Ramos (cell line): ENCODE data around the gene CXorf65.

Experiments
- in situ Hi-C: fragments of 300-500 bp; cut with MboI; formaldehyde crosslinking; loops from one replicate; pipeline ENCODE4 v1.14.3; 2022; ENCODE audit warnings: low sequenced_read_pairs; ENCODE audit not compliant: unreplicated experiment

The CXorf65 gene

GRCh38 chrX:71107762-71108360, 1.3 kb upstream of the CXorf65 start:
- in situ Hi-C loops: no loop called here

- in situ Hi-C loops: no loop called here
Measured at GRCh38 chrX:71107245-71107644, 705 bp upstream of the CXorf65 start.

- in situ Hi-C loops: no loop called here
Measured at GRCh38 chrX:71105628-71106027, 912 bp downstream of the CXorf65 start.

GRCh38 chrX:71103110-71103983, 3.2 kb downstream of the CXorf65 start:
- in situ Hi-C loops: no loop called here

GRCh38 chrX:71102292-71102691, 4.2 kb downstream of the CXorf65 start:
- in situ Hi-C loops: no loop called here

GRCh38 chrX:71100581-71101505, 5.7 kb downstream of the CXorf65 start:
- in situ Hi-C loops: no loop called here

- in situ Hi-C loops: no loop called here
Measured at GRCh38 chrX:71099736-71100135, 6.8 kb downstream of the CXorf65 start.

- in situ Hi-C loops: no loop called here
Measured at GRCh38 chrX:71098951-71099506, 7.5 kb downstream of the CXorf65 start.

- in situ Hi-C loops: no loop called here
Measured at GRCh38 chrX:71098302-71098701, 8.2 kb downstream of the CXorf65 start.

- in situ Hi-C loops: no loop called here
Measured at GRCh38 chrX:71096760-71097032, 9.8 kb downstream of the CXorf65 start.

- in situ Hi-C loops: no loop called here
Measured at GRCh38 chrX:71095981-71096759, 10.4 kb downstream of the CXorf65 start.

GRCh38 chrX:71095555-71095980, 11.0 kb downstream of the CXorf65 start, which contains the start of gene FOXO4:
TSS of gene FOXO4 (plus strand) at chrX:71095851. CDS start at chrX:71096529, 678 bp downstream.
- in situ Hi-C loops: no loop called here

- in situ Hi-C loops: no loop called here
Measured at GRCh38 chrX:71095033-71095432, 11.5 kb downstream of the CXorf65 start.

- in situ Hi-C loops: no loop called here
Measured at GRCh38 chrX:71091263-71091662, 15.3 kb downstream of the CXorf65 start.

- in situ Hi-C loops: no loop called here
Measured at GRCh38 chrX:71085900-71086299, 20.6 kb downstream of the CXorf65 start.

- in situ Hi-C loops: no loop called here
Measured at GRCh38 chrX:71082822-71083221, 23.7 kb downstream of the CXorf65 start.

GRCh38 chrX:71082124-71082647, 24.4 kb downstream of the CXorf65 start:
- in situ Hi-C loops: no loop called here

- in situ Hi-C loops: no loop called here
Measured at GRCh38 chrX:71081330-71082123, 25.0 kb downstream of the CXorf65 start.

GRCh38 chrX:71070531-71070930, 36.0 kb downstream of the CXorf65 start:
- in situ Hi-C loops: no loop called here
